ENCODE measurements around the gene OTOF.

Gene OTOF

DNA sequence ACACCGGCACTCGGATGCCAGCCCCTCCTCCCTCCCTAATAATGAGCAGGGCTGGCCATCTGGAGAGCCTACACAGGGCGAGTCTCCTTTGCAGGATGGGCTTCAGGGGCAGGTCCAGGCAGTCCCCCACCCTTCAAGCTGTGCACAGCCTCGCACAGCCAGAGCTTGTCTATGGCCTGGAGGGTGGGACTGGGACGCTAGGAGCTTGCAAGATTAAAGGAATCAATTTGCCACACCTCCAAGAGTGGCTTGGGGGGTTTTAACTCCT lies 43.9 kb upstream of the OTOF start:
- DNase-seq (ENCODE audit: extremely low spot score): no peak
- CTCF ChIA-PET: no interaction called here
- TF ChIP-seq FOXK2 (IDR thresholded peaks at IDR 0.05): no peak
- TF ChIP-seq TARDBP (IDR thresholded peaks at IDR 0.05): no peak
- no peak for TF ChIP-seq SUZ12 (IDR thresholded peaks at IDR 0.05)
- TF ChIP-seq NFRKB (IDR thresholded peaks at IDR 0.05): no peak
- TF ChIP-seq HDGF (IDR thresholded peaks at IDR 0.05; ENCODE audit: borderline replicate concordance): no peak
- TF ChIP-seq LEF1 (IDR thresholded peaks at IDR 0.05; ENCODE audit: borderline replicate concordance): no peak
- TF ChIP-seq CTBP1 (IDR thresholded peaks at IDR 0.05; ENCODE audit: borderline replicate concordance): no peak
- TF ChIP-seq ELF4 (IDR thresholded peaks at IDR 0.05): no peak
- TF ChIP-seq FOXM1 (IDR thresholded peaks at IDR 0.05; ENCODE audit: borderline replicate concordance): no peak
- TF ChIP-seq ZNF384 (IDR thresholded peaks at IDR 0.05): no peak
- no peak for TF ChIP-seq BHLHE40 (IDR thresholded peaks at IDR 0.05; ENCODE audit: borderline replicate concordance)
- TF ChIP-seq L3MBTL2 (conservative IDR thresholded peaks at IDR 0.05): no peak
- TF ChIP-seq, protein P1, sequence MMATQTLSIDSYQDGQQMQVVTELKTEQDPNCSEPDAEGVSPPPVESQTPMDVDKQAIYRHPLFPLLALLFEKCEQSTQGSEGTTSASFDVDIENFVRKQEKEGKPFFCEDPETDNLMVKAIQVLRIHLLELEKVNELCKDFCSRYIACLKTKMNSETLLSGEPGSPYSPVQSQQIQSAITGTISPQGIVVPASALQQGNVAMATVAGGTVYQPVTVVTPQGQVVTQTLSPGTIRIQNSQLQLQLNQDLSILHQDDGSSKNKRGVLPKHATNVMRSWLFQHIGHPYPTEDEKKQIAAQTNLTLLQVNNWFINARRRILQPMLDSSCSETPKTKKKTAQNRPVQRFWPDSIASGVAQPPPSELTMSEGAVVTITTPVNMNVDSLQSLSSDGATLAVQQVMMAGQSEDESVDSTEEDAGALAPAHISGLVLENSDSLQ (IDR thresholded peaks at IDR 0.05): no peak
- no peak for TF ChIP-seq SP1 (IDR thresholded peaks at IDR 0.05)
- TF ChIP-seq ARNT (IDR thresholded peaks at IDR 0.05): no peak
- POLR2A ChIA-PET: no interaction called here

DNA sequence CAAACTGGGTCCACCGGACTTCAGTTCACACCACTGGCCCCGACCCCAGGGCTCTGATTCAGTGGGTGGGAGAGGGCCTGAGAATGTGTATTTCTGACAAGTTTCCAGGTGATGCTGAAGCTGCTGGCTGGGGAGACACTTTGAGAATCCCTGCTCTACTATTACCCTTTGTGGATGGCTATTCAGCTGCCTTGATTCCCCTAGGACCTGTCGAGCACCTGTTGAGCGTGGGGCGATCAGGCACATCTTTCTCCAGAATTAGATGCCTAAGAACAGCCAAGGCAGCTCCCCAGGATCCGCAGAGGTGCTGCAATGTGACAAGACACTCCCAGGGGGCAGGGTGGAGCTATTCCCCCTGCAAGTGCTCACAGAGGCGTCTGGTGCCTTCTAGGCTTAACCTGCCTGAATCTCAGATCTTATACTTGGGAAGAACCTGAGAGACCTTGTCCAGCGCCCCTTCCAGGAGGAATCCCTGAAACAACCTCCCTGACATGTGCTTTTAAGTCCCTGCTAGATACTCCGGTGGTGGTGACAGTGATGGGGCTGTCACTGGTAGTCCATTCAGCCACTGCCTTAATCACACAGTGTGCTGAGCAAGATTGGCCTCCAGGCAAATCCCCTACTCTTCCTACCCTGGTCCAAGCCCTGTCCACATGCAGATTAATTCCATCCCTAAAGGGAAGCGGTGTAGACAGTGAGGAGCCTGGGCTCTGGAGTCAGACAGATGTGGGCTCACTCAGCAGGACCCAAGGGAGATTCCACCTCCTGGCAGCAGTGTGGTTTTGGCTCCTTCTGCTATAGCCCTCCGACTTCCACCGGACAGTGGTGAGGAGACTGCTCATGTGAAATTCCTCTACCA lies 43.4 kb upstream of the OTOF start:
- POLR2A ChIA-PET: no interaction called here

DNA sequence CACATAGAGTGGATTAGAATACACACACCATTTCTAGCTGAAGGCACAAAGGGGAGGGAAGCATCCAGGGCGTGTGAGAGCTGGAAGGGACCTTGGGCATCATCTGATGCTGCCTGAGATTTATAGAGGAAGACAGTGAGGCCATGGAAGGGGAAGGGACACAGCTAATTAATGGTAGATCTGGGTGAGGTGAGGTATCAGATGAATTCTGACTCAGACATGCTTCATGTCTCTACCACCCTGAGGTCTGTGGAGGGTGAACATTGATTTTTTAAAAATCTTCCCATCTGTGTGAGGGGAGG lies 42.2 kb upstream of the OTOF start:
- no peak for DNase-seq (ENCODE audit: extremely low spot score)
- CTCF ChIA-PET: interaction anchor here (1.0 to 2.2 kb wide), 5 partner anchors 15 to 57 kb away, joined by 3 to 12 read pairs (median 3); no protein-coding TSS in a partner anchor
- POLR2A ChIA-PET: interaction anchor here (0.7 kb wide), 1 partner anchor 58 kb away, joined by 3 read pairs; no protein-coding TSS in a partner anchor
- TF ChIP-seq FOXM1 (IDR thresholded peaks at IDR 0.05; ENCODE audit: borderline replicate concordance) (no peak), SP1 (IDR thresholded peaks at IDR 0.05) (no peak), BHLHE40 (IDR thresholded peaks at IDR 0.05; ENCODE audit: borderline replicate concordance) (no peak), NFRKB (IDR thresholded peaks at IDR 0.05) (no peak), TARDBP (IDR thresholded peaks at IDR 0.05) (no peak), ELF4 (IDR thresholded peaks at IDR 0.05) (no peak), L3MBTL2 (conservative IDR thresholded peaks at IDR 0.05) (no peak), ARNT (IDR thresholded peaks at IDR 0.05) (no peak), FOXA1 (IDR thresholded peaks at IDR 0.05) (no peak), HDGF (IDR thresholded peaks at IDR 0.05; ENCODE audit: borderline replicate concordance) (no peak), LEF1 (IDR thresholded peaks at IDR 0.05; ENCODE audit: borderline replicate concordance) (no peak)

More for the DNA sequence above, 43.4 kb upstream of the OTOF start:
- CTCF ChIA-PET: interaction anchor here (0.7 to 2.2 kb wide), 6 partner anchors 9 to 56 kb away, joined by 3 to 12 read pairs (median 4); no protein-coding TSS in a partner anchor
- TF ChIP-seq FOXM1 (IDR thresholded peaks at IDR 0.05; ENCODE audit: borderline replicate concordance): no peak
- TF ChIP-seq, protein P1 (IDR thresholded peaks at IDR 0.05): no peak
- no peak for TF ChIP-seq ARNT (IDR thresholded peaks at IDR 0.05)
- TF ChIP-seq HDGF (IDR thresholded peaks at IDR 0.05; ENCODE audit: borderline replicate concordance): no peak
- no peak for TF ChIP-seq L3MBTL2 (conservative IDR thresholded peaks at IDR 0.05)
- TF ChIP-seq ELF4 (IDR thresholded peaks at IDR 0.05): no peak
- no peak for TF ChIP-seq SUZ12 (IDR thresholded peaks at IDR 0.05)
- TF ChIP-seq FOXK2 (IDR thresholded peaks at IDR 0.05): no peak
- TF ChIP-seq ZNF384 (IDR thresholded peaks at IDR 0.05): no peak
- no peak for TF ChIP-seq TARDBP (IDR thresholded peaks at IDR 0.05)
- TF ChIP-seq CTBP1 (IDR thresholded peaks at IDR 0.05; ENCODE audit: borderline replicate concordance): no peak
- TF ChIP-seq FOXA1 (IDR thresholded peaks at IDR 0.05): no peak
- TF ChIP-seq NFRKB (IDR thresholded peaks at IDR 0.05): no peak
- TF ChIP-seq SP1 (IDR thresholded peaks at IDR 0.05): no peak
- no peak for TF ChIP-seq BHLHE40 (IDR thresholded peaks at IDR 0.05; ENCODE audit: borderline replicate concordance)
- TF ChIP-seq LEF1 (IDR thresholded peaks at IDR 0.05; ENCODE audit: borderline replicate concordance): no peak
- DNase-seq (ENCODE audit: extremely low spot score): peak; percentile 61

DNA sequence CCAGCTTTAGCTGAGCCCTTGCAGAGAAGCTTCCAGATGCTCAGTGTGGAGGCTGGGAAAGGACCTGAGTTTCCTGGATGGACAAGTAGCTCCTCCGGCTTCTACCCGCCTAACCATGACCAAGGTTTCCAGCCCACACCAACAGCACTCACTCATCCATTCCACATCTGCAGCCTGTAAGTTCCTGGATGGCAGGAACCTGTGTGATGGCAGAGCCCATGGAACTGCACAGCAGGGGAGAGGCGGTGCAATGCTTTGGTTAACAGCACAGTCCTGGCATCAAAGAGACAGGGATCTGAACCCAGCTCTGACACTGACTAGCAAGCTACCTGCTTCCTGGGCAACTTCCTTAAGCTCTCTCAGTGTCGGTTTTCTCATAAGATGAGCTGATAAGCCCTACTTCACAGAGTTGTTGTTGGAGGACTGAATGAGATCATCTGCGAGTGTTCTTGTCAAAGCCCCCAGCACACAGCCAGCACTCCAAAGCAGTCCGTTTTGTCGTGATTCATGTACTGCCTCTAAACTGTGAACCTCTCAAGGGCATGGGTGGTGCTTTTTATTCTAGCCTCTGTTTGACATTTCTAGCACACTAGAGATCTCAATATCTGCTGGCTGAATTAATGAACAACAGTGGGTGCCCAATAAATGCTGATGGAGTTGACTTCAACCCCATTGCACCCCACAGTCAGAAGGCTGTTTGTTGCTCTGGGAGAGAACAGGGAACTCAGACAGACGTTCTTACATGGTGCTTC lies 41.6 kb upstream of the OTOF start:
- POLR2A ChIA-PET: interaction anchor here (0.7 kb wide), 1 partner anchor 58 kb away, joined by 3 read pairs; no protein-coding TSS in a partner anchor
- CTCF ChIA-PET: interaction anchor here (1.0 to 2.2 kb wide), 3 partner anchors 14 to 58 kb away, joined by 3 to 12 read pairs (median 3); no protein-coding TSS in a partner anchor
- no peak for TF ChIP-seq CTBP1 (IDR thresholded peaks at IDR 0.05; ENCODE audit: borderline replicate concordance)
- no peak for TF ChIP-seq BHLHE40 (IDR thresholded peaks at IDR 0.05; ENCODE audit: borderline replicate concordance)
- TF ChIP-seq NFRKB (IDR thresholded peaks at IDR 0.05): no peak
- no peak for TF ChIP-seq L3MBTL2 (conservative IDR thresholded peaks at IDR 0.05)
- TF ChIP-seq ARNT (IDR thresholded peaks at IDR 0.05): no peak
- TF ChIP-seq HDGF (IDR thresholded peaks at IDR 0.05; ENCODE audit: borderline replicate concordance): no peak
- no peak for TF ChIP-seq SP1 (IDR thresholded peaks at IDR 0.05)
- no peak for TF ChIP-seq FOXA1 (IDR thresholded peaks at IDR 0.05)
- TF ChIP-seq FOXK2 (IDR thresholded peaks at IDR 0.05): no peak
- TF ChIP-seq TARDBP (IDR thresholded peaks at IDR 0.05): no peak
- no peak for TF ChIP-seq ELF4 (IDR thresholded peaks at IDR 0.05)
- TF ChIP-seq ZNF384 (IDR thresholded peaks at IDR 0.05): no peak
- no peak for TF ChIP-seq LEF1 (IDR thresholded peaks at IDR 0.05; ENCODE audit: borderline replicate concordance)
- no peak for TF ChIP-seq FOXM1 (IDR thresholded peaks at IDR 0.05; ENCODE audit: borderline replicate concordance)
- TF ChIP-seq, protein P1 (IDR thresholded peaks at IDR 0.05): no peak
- TF ChIP-seq SUZ12 (IDR thresholded peaks at IDR 0.05): no peak
- DNase-seq (ENCODE audit: extremely low spot score): no peak

DNA sequence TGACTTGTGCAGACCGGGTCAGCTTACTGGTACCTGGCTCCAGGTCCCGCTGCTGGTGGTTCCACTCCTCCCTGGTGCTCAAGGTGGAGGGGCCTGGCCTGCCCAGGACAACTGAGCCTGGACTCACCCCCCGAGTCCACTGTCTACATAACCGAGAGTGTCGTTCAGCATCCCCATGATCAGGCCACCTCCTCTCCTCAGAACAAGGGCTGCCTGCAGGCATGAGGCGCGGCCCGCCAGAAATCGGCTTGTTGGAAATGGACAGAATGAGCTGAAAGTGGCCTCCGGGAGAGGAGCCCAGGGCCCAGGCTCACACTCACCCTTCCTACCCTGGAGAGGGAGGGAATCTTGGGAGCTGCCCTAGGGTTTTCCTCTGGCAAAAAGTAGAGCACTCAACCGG lies 38.9 kb upstream of the OTOF start:
- POLR2A ChIA-PET: no interaction called here
- DNase-seq (ENCODE audit: extremely low spot score): no peak
- no peak for TF ChIP-seq FOXM1 (IDR thresholded peaks at IDR 0.05; ENCODE audit: borderline replicate concordance)
- TF ChIP-seq BHLHE40 (IDR thresholded peaks at IDR 0.05; ENCODE audit: borderline replicate concordance): no peak
- no peak for TF ChIP-seq CTBP1 (IDR thresholded peaks at IDR 0.05; ENCODE audit: borderline replicate concordance)
- TF ChIP-seq ARNT (IDR thresholded peaks at IDR 0.05): no peak
- no peak for TF ChIP-seq FOXK2 (IDR thresholded peaks at IDR 0.05)
- no peak for TF ChIP-seq L3MBTL2 (conservative IDR thresholded peaks at IDR 0.05)
- no peak for TF ChIP-seq FOXA1 (IDR thresholded peaks at IDR 0.05)
- no peak for TF ChIP-seq TARDBP (IDR thresholded peaks at IDR 0.05)
- TF ChIP-seq NFRKB (IDR thresholded peaks at IDR 0.05): no peak
- TF ChIP-seq LEF1 (IDR thresholded peaks at IDR 0.05; ENCODE audit: borderline replicate concordance): no peak
- no peak for TF ChIP-seq SP1 (IDR thresholded peaks at IDR 0.05)
- no peak for TF ChIP-seq SUZ12 (IDR thresholded peaks at IDR 0.05)
- TF ChIP-seq HDGF (IDR thresholded peaks at IDR 0.05; ENCODE audit: borderline replicate concordance): no peak
- TF ChIP-seq, protein P1 (IDR thresholded peaks at IDR 0.05): no peak
- no peak for TF ChIP-seq ELF4 (IDR thresholded peaks at IDR 0.05)
- TF ChIP-seq ZNF384 (IDR thresholded peaks at IDR 0.05): no peak
- CTCF ChIA-PET: interaction anchor here (1.5 kb wide), 1 partner anchor 14 kb away, joined by 3 read pairs; no protein-coding TSS in a partner anchor
